ENCODE measurements around the gene MED29.
A peak's percentile ranks its signal among the peaks of the same experiment; 100 is the strongest.

MED29 gene

GRCh38 chr19:39398297-39398864 is 7.2 kb downstream of the MED29 start:
- TF ChIP-seq CTCF (IDR thresholded peaks at IDR 0.05; ENCODE audit: control insufficient read depth, extremely low read depth, insufficient read depth) = no peak
- no peak overlapping the region for H3K4me3 ChIP-seq (ENCODE audit: low read depth, low read length)
- no peak for DNase-seq (ENCODE audit: low read depth)

GRCh38 chr19:39399668-39400050 is 8.5 kb downstream of the MED29 start:
- H3K4me3 ChIP-seq (ENCODE audit: low read depth, low read length) = no peak overlapping the region
- DNase-seq (ENCODE audit: low read depth) = no peak
- no peak for TF ChIP-seq CTCF (IDR thresholded peaks at IDR 0.05; ENCODE audit: control insufficient read depth, extremely low read depth, insufficient read depth)

- no peak overlapping the region for H3K4me3 ChIP-seq (ENCODE audit: low read depth, low read length)
- no peak for TF ChIP-seq CTCF (IDR thresholded peaks at IDR 0.05; ENCODE audit: control insufficient read depth, extremely low read depth, insufficient read depth)
- no peak for DNase-seq (ENCODE audit: low read depth)
Observed at GRCh38 chr19:39400061-39400460, 8.9 kb downstream of the MED29 start.

- DNase-seq (ENCODE audit: low read depth) = no peak
- no peak overlapping the region for H3K4me3 ChIP-seq (ENCODE audit: low read depth, low read length)
- TF ChIP-seq CTCF (IDR thresholded peaks at IDR 0.05; ENCODE audit: control insufficient read depth, extremely low read depth, insufficient read depth) = no peak
Observed at GRCh38 chr19:39401070-39401548, 9.9 kb downstream of the MED29 start.

- TF ChIP-seq CTCF (IDR thresholded peaks at IDR 0.05; ENCODE audit: control insufficient read depth, extremely low read depth, insufficient read depth) = no peak
- DNase-seq (ENCODE audit: low read depth) = no peak
- H3K4me3 ChIP-seq (ENCODE audit: low read depth, low read length) = peak overlapping the region; percentile 54
Observed at GRCh38 chr19:39401549-39402345, 10.6 kb downstream of the MED29 start.

GRCh38 chr19:39402346-39403300 is 11.4 kb downstream of the MED29 start:
- peak overlapping the region; percentile 54 for H3K4me3 ChIP-seq (ENCODE audit: low read depth, low read length)
- DNase-seq (ENCODE audit: low read depth) = peak; percentile 63
- no peak for TF ChIP-seq CTCF (IDR thresholded peaks at IDR 0.05; ENCODE audit: control insufficient read depth, extremely low read depth, insufficient read depth)

Data from LNCaP clone FGC (cell line).